H1 (cell line): ENCODE data around the gene ARHGAP12. TPM values are rescaled to one million over a fixed set of nuclear protein-coding genes. Genes with fewer than 3 reads are reported as not detected.

Experiments
- CTCF ChIA-PET: fragments of 300-600 bp; sonication (Branson Sonifier 250); formaldehyde crosslinking; loops from one replicate; lab custom pipeline; 2021; ENCODE audit not compliant: partially characterized antibody; lab: Charles Lee
- POLR2A ChIA-PET: fragments of 300-600 bp; sonication (Branson Sonifier 250); formaldehyde crosslinking; loops from one replicate; lab custom pipeline; 2021; ENCODE audit warnings: inconsistent platforms; ENCODE audit not compliant: partially characterized antibody; lab: Charles Lee
- DNase-seq, 2 experiments: peaks; one replicate each; pipeline versions ENCODE4 v3.0.0 to v3.0.0-alpha.2; 2010 to 2022; ENCODE audit warnings: low spot score in 2 of 2, low read depth in 1 of 2, mixed read lengths in 1 of 2
- FAIRE-seq: peaks from 2 replicates; lab custom pipeline; 2011; peaks lifted over from hg19 to GRCh38; lab: Jason Lieb, UNC
- H2AFZ ChIP-seq: 2 replicates; pipeline ENCODE4 v1.8.1; 2012; ENCODE audit warnings: low read length, inconsistent platforms
- H2AK5ac ChIP-seq: 2 replicates; pipeline ENCODE4 v1.6.1; 2013; ENCODE audit warnings: low read depth, low read length
- H2BK120ac ChIP-seq: replicated peaks from 2 replicates; pipeline ENCODE3; 2013; ENCODE audit warnings: low read depth, low read length, inconsistent platforms
- H2BK12ac ChIP-seq: 2 replicates; pipeline ENCODE4 v1.6.1; 2013; ENCODE audit warnings: low read depth, low read length
- H2BK15ac ChIP-seq: 2 replicates; pipeline ENCODE4 v1.6.1; 2013; ENCODE audit warnings: low read length
- H2BK20ac ChIP-seq: 2 replicates; pipeline ENCODE4 v1.6.1; 2013; ENCODE audit warnings: low read length
- H2BK5ac ChIP-seq: 2 replicates; pipeline ENCODE4 v1.6.1; 2013; ENCODE audit warnings: low read depth, low read length
- H3K14ac ChIP-seq: 2 replicates; pipeline ENCODE4 v1.6.1; 2013; ENCODE audit warnings: inconsistent platforms; ENCODE audit not compliant: insufficient read length
- H3K18ac ChIP-seq: 2 replicates; pipeline ENCODE4 v1.6.1; 2013; ENCODE audit warnings: low read length; ENCODE audit errors: extremely low read depth
- H3K23ac ChIP-seq: 2 replicates; pipeline ENCODE4 v1.6.1; 2013; ENCODE audit warnings: inconsistent platforms; ENCODE audit not compliant: insufficient read length
- H3K23me2 ChIP-seq: 2 replicates; pipeline ENCODE4 v1.6.1; 2013; ENCODE audit warnings: low read depth, low read length
- H3K27ac ChIP-seq: 2 replicates; pipeline ENCODE4 v1.6.1; 2011; ENCODE audit warnings: low read depth, low read length, inconsistent platforms
- H3K27me3 ChIP-seq, 4 experiments: replicated peaks in 1 of 4; 1 replicate in 1 of 4; 2 replicates in 3 of 4; pipeline versions ENCODE4 v1.6.1 to v1.8.1; 2011 to 2013; ENCODE audit warnings: low read length in 3 of 4, mild to moderate bottlenecking in 3 of 4, inconsistent platforms in 2 of 4, mixed read lengths in 2 of 4, moderate library complexity in 1 of 4; ENCODE audit not compliant: control insufficient read depth in 3 of 4, insufficient read depth in 3 of 4; ENCODE audit errors: extremely low read depth in 1 of 4
- H3K36me3 ChIP-seq, 4 experiments: 2 replicates each; pipeline versions ENCODE4 v1.6.1 to v1.8.1; 2011 to 2013; ENCODE audit warnings: mild to moderate bottlenecking in 4 of 4, low read length in 3 of 4, moderate library complexity in 2 of 4, control low read depth in 1 of 4, inconsistent platforms in 1 of 4; ENCODE audit not compliant: insufficient read depth in 4 of 4, control insufficient read depth in 2 of 4
- H3K4ac ChIP-seq: replicated peaks from 2 replicates; pipeline ENCODE3; 2013; ENCODE audit warnings: low read length, low read depth, mixed read lengths, inconsistent platforms; ENCODE audit not compliant: insufficient read length
- H3K4me1 ChIP-seq, 4 experiments: replicated peaks in 1 of 4; 1 replicate in 1 of 4; 2 replicates in 3 of 4; pipeline versions ENCODE4 v1.6.1 to v1.8.1; 2011 to 2013; ENCODE audit warnings: low read length in 3 of 4, inconsistent platforms in 2 of 4, mixed read lengths in 1 of 4; ENCODE audit not compliant: insufficient read depth in 4 of 4, control insufficient read depth in 3 of 4
- H3K4me2 ChIP-seq, 2 experiments: 2 replicates each; pipeline versions ENCODE4 v1.6.1 to v1.8.1; 2011 to 2013; ENCODE audit warnings: low read depth in 2 of 2, low read length in 2 of 2, control low read depth in 1 of 2, inconsistent platforms in 1 of 2, mild to moderate bottlenecking in 1 of 2; ENCODE audit not compliant: insufficient read depth in 1 of 2
- H3K4me3 ChIP-seq, 4 experiments: fragments of 200-600, 300-600 bp in 1 of 4; sonication (generic), shearing (Covaris generic), sonication (Bioruptor Twin) in 1 of 4; 2 replicates each; pipeline versions ENCODE4 v1.5.1 to v1.8.1; 2011 to 2016; ENCODE audit warnings: low read length in 4 of 4, low read depth in 3 of 4, control low read depth in 2 of 4, inconsistent platforms in 2 of 4, mild to moderate bottlenecking in 2 of 4, mixed read lengths in 1 of 4, moderate library complexity in 1 of 4; ENCODE audit not compliant: insufficient read depth in 2 of 4; ENCODE audit errors: extremely low read depth in 1 of 4
- H3K56ac ChIP-seq: replicated peaks from 2 replicates; pipeline ENCODE3; 2013; ENCODE audit warnings: low read depth, mild to moderate bottlenecking, mixed read lengths, low read length, inconsistent platforms; ENCODE audit not compliant: insufficient read length
- H3K79me1 ChIP-seq: 2 replicates; pipeline ENCODE4 v1.6.1; 2013; ENCODE audit warnings: low read depth, low read length, control low read depth
- H3K79me2 ChIP-seq, 2 experiments: 2 replicates each; pipeline versions ENCODE4 v1.6.1 to v1.8.1; 2012 to 2013; ENCODE audit warnings: low read length in 2 of 2, mild to moderate bottlenecking in 2 of 2, inconsistent platforms in 1 of 2; ENCODE audit not compliant: insufficient read depth in 2 of 2, control insufficient read depth in 1 of 2
- H3K9ac ChIP-seq, 4 experiments: replicated peaks in 1 of 4; 1 replicate in 1 of 4; 2 replicates in 3 of 4; pipeline versions ENCODE4 v1.6.1 to v1.8.1; 2011 to 2013; ENCODE audit warnings: low read depth in 3 of 4, low read length in 3 of 4, control low read depth in 2 of 4, mild to moderate bottlenecking in 2 of 4, moderate library complexity in 2 of 4, inconsistent platforms in 1 of 4; ENCODE audit errors: extremely low read depth in 1 of 4
- H3K9me3 ChIP-seq, 2 experiments: 2 replicates each; pipeline versions ENCODE4 v1.6.1 to v1.8.1; 2012 to 2013; ENCODE audit warnings: mild to moderate bottlenecking in 2 of 2, moderate library complexity in 2 of 2, control low read depth in 1 of 2, inconsistent platforms in 1 of 2, low read depth in 1 of 2, low read length in 1 of 2, mixed read lengths in 1 of 2; ENCODE audit not compliant: insufficient read depth in 2 of 2
- H4K20me1 ChIP-seq, 2 experiments: replicated peaks in 1 of 2; 2 replicates each; pipeline versions ENCODE3 to v1.8.1; 2011 to 2013; ENCODE audit warnings: inconsistent platforms in 2 of 2, low read length in 2 of 2, mild to moderate bottlenecking in 1 of 2; ENCODE audit not compliant: insufficient read depth in 2 of 2, control insufficient read depth in 1 of 2
- H4K5ac ChIP-seq: 2 replicates; pipeline ENCODE4 v1.6.1; 2013; ENCODE audit warnings: low read length, low read depth, mixed read lengths, inconsistent platforms; ENCODE audit not compliant: insufficient read length
- H4K8ac ChIP-seq: 2 replicates; pipeline ENCODE4 v1.8.0; 2013; ENCODE audit warnings: mild to moderate bottlenecking, moderate library complexity, low read length, inconsistent platforms; ENCODE audit not compliant: insufficient read depth; ENCODE audit errors: extremely low read depth
- H4K91ac ChIP-seq: replicated peaks from 2 replicates; pipeline ENCODE3; 2013; ENCODE audit warnings: low read length, mixed read lengths, inconsistent platforms; ENCODE audit not compliant: insufficient read length
- ATF3 ChIP-seq: IDR thresholded peaks from 2 replicates; pipeline ENCODE4 v1.6.1; 2011; ENCODE audit warnings: low read depth, mild to moderate bottlenecking, low read length; ENCODE audit not compliant: insufficient read depth
- CHD1 ChIP-seq: IDR thresholded peaks from 2 replicates; pipeline ENCODE4 v1.6.1; 2012; ENCODE audit warnings: low read depth, low read length, improper control_type of control experiment
- CHD2 ChIP-seq: IDR thresholded peaks from 2 replicates; pipeline ENCODE4 v1.6.1; 2012; ENCODE audit warnings: low read length, improper control_type of control experiment
- CTCF ChIP-seq, 3 experiments: IDR thresholded peaks; 1 replicate in 2 of 3; 2 replicates in 1 of 3; pipeline versions ENCODE4 v1.5.1 to v1.6.1; 2011; ENCODE audit warnings: low read length in 3 of 3, mild to moderate bottlenecking in 3 of 3, inconsistent platforms in 2 of 3, low read depth in 1 of 3, moderate library complexity in 1 of 3; ENCODE audit not compliant: insufficient read depth in 1 of 3; ENCODE audit errors: control extremely low read depth in 1 of 3
- GABPA ChIP-seq: IDR thresholded peaks from 2 replicates; pipeline ENCODE4 v1.6.1; 2011; ENCODE audit warnings: mild to moderate bottlenecking, low read length, moderate library complexity, borderline replicate concordance; ENCODE audit not compliant: insufficient read depth
- MAX ChIP-seq: IDR thresholded peaks from 2 replicates; pipeline ENCODE4 v1.6.1; 2012; ENCODE audit warnings: inconsistent platforms
- SIN3A ChIP-seq, 2 experiments: IDR thresholded peaks in 1 of 2; conservative IDR thresholded peaks in 1 of 2; 2 replicates each; pipeline ENCODE4 v1.6.1; 2011 to 2012; ENCODE audit warnings: low read length in 2 of 2, improper control_type of control experiment in 1 of 2, low read depth in 1 of 2, mild to moderate bottlenecking in 1 of 2
- SIRT6 ChIP-seq: IDR thresholded peaks from one replicate; pipeline ENCODE4 v1.7.1; 2012; ENCODE audit warnings: low read length, inconsistent platforms
- SP2 ChIP-seq: IDR thresholded peaks from 2 replicates; pipeline ENCODE4 v1.6.1; 2012; ENCODE audit warnings: mild to moderate bottlenecking, low read length, inconsistent platforms
- TAF7 ChIP-seq: optimal IDR thresholded peaks from 2 replicates; pipeline ENCODE3; 2011; ENCODE audit warnings: low read depth, mild to moderate bottlenecking, inconsistent platforms, low read length, moderate library complexity, borderline replicate concordance
- TCF12 ChIP-seq: IDR thresholded peaks from 2 replicates; pipeline ENCODE4 v1.6.1; 2011; ENCODE audit warnings: low read depth, mild to moderate bottlenecking, low read length
- polyA plus RNA-seq, 7 experiments: library from polyadenylated mRNA; depleted of rRNA in 3 of 7; stranded (reverse) in 5 of 7; unstranded in 2 of 7; fragments of >200 nt in 5 of 7; fragments of 200-250 nt in 2 of 7; gene quantifications; 1 replicate in 5 of 7; 2 replicates in 1 of 7; 4 replicates in 1 of 7; pipeline versions ENCODE4 v1.2.1 to v1.2.3, GENCODE V29; 2011 to 2013; ENCODE audit warnings: missing spikeins in 2 of 7, mixed read lengths in 2 of 7
- total RNA-seq: library from RNA; stranded (reverse); fragmentation: NEBNext Ultra II Directional; extraction: Animal tissue kit (Norgen Biotek cat#: 25700); gene quantifications from 2 replicates; pipeline ENCODE4 v1.2.1, GENCODE V29; 2021

ARHGAP12 gene
- total and polyA plus RNA-seq, 2 of the 8 experiments (the other 6 are each of a cell fraction or from before 2014, with no cell fraction given): 10.1 to 39.0 TPM

- no peaks in the 10 kb centered on the region; the same call in 1 of the 2 replicates for H3K79me1 ChIP-seq
- FAIRE-seq: no peak
- H3K18ac ChIP-seq: no peak overlapping the region
- ChIA-PET POLR2A (interaction anchor here (0.6 kb wide), 1 partner anchor 60 kb away, joined by 4 read pairs; no protein-coding TSS in a partner anchor), CTCF (interaction anchor here (0.6 kb wide), 1 partner anchor 979 kb away, joined by 3 read pairs; no protein-coding TSS in a partner anchor)
- no peak overlapping the region for H4K91ac ChIP-seq
- TF ChIP-seq MAX (no peak), GABPA (no peak), SIN3A (conservative IDR thresholded peaks at IDR 0.05 in 1 of 2, IDR thresholded peaks at IDR 0.05 in 1 of 2; ENCODE audit: low read depth in 1 of 2, low read length in 2 of 2) (no peak), SIRT6 (no peak), TAF7 (no peak), SP2 (no peak), CHD2 (no peak), CTCF (IDR thresholded peaks at IDR 0.05; ENCODE audit: control extremely low read depth in 1 of 3, insufficient read depth in 1 of 3, low read depth in 1 of 3, low read length in 3 of 3) (no peak), ATF3 (no peak), TCF12 (no peak), CHD1 (no peak)
- H2AK5ac ChIP-seq: no peak overlapping the region
- no peak overlapping the region for H2BK20ac ChIP-seq
- H3K27me3 ChIP-seq: no peaks in the 10 kb centered on the region
- H4K5ac ChIP-seq: no peak overlapping the region
- no peak overlapping the region for H3K23ac ChIP-seq
- H2BK15ac ChIP-seq: no peak overlapping the region
- no peak overlapping the region for H3K4me2 ChIP-seq
- H3K9me3 ChIP-seq: no peaks in the 10 kb centered on the region
- H2BK12ac ChIP-seq: no peak overlapping the region
- H3K9ac ChIP-seq: no peak overlapping the region
- H3K14ac ChIP-seq: no peak overlapping the region
- H3K4me3 ChIP-seq: no peak overlapping the region
- H4K20me1 ChIP-seq: no peaks in the 10 kb centered on the region
- H3K56ac ChIP-seq: no peak overlapping the region
- no peak overlapping the region for H3K27ac ChIP-seq
- H2BK5ac ChIP-seq: no peak overlapping the region
- no peaks in the 10 kb centered on the region for H3K79me2 ChIP-seq
- no peak overlapping the region for H2BK120ac ChIP-seq
- no peak overlapping the region for H2AFZ ChIP-seq
- H3K36me3 ChIP-seq: no peaks in the 10 kb centered on the region
- H4K8ac ChIP-seq: no peak overlapping the region
- DNase-seq: no peak
- H3K4me1 ChIP-seq: no peaks in the 10 kb centered on the region
- H3K4ac ChIP-seq: no peak overlapping the region
- no peaks in the 10 kb centered on the region; the same call in 1 of the 2 replicates for H3K23me2 ChIP-seq
Observed at GRCh38 chr10:31820096-31820495, 108.5 kb downstream of the ARHGAP12 start.
